ENCODE data around the gene DGAT2. TPM values are rescaled to one million over a fixed set of nuclear protein-coding genes. Genes with fewer than 3 reads are reported as not detected.

The DGAT2 gene
- total RNA-seq, 4 donors from 2014 or later, result 2.4 to 7.7 (median 4.5) TPM

- H3K4me1 ChIP-seq, result peaks cover 0 to 8% (median 1%) of the 10 kb centered on the region in 4 donors
- H3K4me3 ChIP-seq, result no peak overlapping the region
- H3K27me3 ChIP-seq, result no peaks in the 10 kb centered on the region
- H3K27ac ChIP-seq, result no peak overlapping the region
- no peak for TF ChIP-seq CTCF (IDR thresholded peaks at IDR 0.05)
- TF ChIP-seq POLR2A (IDR thresholded peaks at IDR 0.05), result no peak
- no peak for DNase-seq
- peaks cover 0 to 8% (median 0%) of the 10 kb centered on the region in 3 donors for H3K36me3 ChIP-seq
- no peaks in the 10 kb centered on the region for H3K9me3 ChIP-seq
These were observed 81.3 kb downstream of the DGAT2 start for GRCh38 chr11:75849894-75850293.

GRCh38 chr11:75850787-75851186, 82.2 kb downstream of the DGAT2 start:
- Histone ChIP-seq H3K27ac (no peak overlapping the region), H3K4me1 (peaks cover 0 to 8% (median 1%) of the 10 kb centered on the region in 4 donors), H3K27me3 (no peaks in the 10 kb centered on the region), H3K4me3 (no peak overlapping the region), H3K36me3 (peaks cover 0 to 8% (median 0%) of the 10 kb centered on the region in 3 donors), H3K9me3 (no peaks in the 10 kb centered on the region)
- no peak for TF ChIP-seq POLR2A (IDR thresholded peaks at IDR 0.05)
- TF ChIP-seq CTCF (IDR thresholded peaks at IDR 0.05), result no peak
- DNase-seq, result no peak

Small RNA genes lying within 50 kb of the gene (small RNA-seq; reads per million reads assigned to genes)
- gene RF00019, result 0 reads per million in 2 donors
- gene RN7SL786P, result 0 reads per million in 2 donors

Other genes with a start within 250 kb of the DGAT2 start
- gene GDPD5, start 242.8 kb upstream of the DGAT2 start, total RNA-seq, result 10 to 100 TPM in 3 of 4 donors, 1 to 10 TPM in 1; 2.5 to 48.9 (median 22.2) TPM
- 10 to 100 TPM; 35.4 to 50.9 (median 43.4) TPM for gene SERPINH1, start 206.5 kb upstream of the DGAT2 start, total RNA-seq
- gene MAP6, start 99.7 kb upstream of the DGAT2 start, total RNA-seq, result 1 to 10 TPM in 1 of 4 donors, under 1 TPM in 3; 0.35 to 5.0 (median 0.75) TPM
- gene MOGAT2, start 50.9 kb upstream of the DGAT2 start, total RNA-seq, result 100 to 1,000 TPM in 3 of 4 donors, 10 to 100 TPM in 1; 30.5 to 598 (median 448) TPM
- 10 to 100 TPM; 13.8 to 64.4 (median 22.1) TPM for gene UVRAG, start 46.4 kb downstream of the DGAT2 start, total RNA-seq

All from Peyer's patch (tissue), 4 donors.